HG02642 (cell line): ENCODE results near the gene SEBOX.

Experiments used
- ATAC-seq: cut with Tn5 transposase; IDR thresholded peaks from one replicate; pipeline ENCODE4 v1.9.1; 2021; ENCODE audit warnings: mild to moderate bottlenecking; ENCODE audit not compliant: unreplicated experiment, poor library complexity

The SEBOX gene

GRCh38 chr17:28364665-28365363 is at the start of gene SEBOX:
Gene SEBOX (minus strand): TSS chr17:28365199. CDS start chr17:28365151, 48 bp downstream.
- no peak for ATAC-seq

GRCh38 chr17:28413804-28414203 is 48.8 kb upstream of the SEBOX start:
- ATAC-seq, result no peak

- no peak for ATAC-seq
Measured at GRCh38 chr17:28412099-28412498, 47.1 kb upstream of the SEBOX start.

GRCh38 chr17:28407974-28408306 is 42.9 kb upstream of the SEBOX start:
- no peak for ATAC-seq

GRCh38 chr17:28407130-28407973 is 42.4 kb upstream of the SEBOX start:
- ATAC-seq, result no peak

- ATAC-seq, result no peak
Measured at GRCh38 chr17:28406473-28406814, 41.4 kb upstream of the SEBOX start.

GRCh38 chr17:28405632-28406472 is 40.9 kb upstream of the SEBOX start, which contains the start of gene SLC46A1:
Gene SLC46A1 (minus strand): TSS chr17:28406212. CDS start chr17:28406114, 98 bp downstream.
- peak; percentile 81 for ATAC-seq

GRCh38 chr17:28404812-28405570 is 40.0 kb upstream of the SEBOX start:
- no peak for ATAC-seq

- no peak for ATAC-seq
Measured at GRCh38 chr17:28404461-28404811, 39.4 kb upstream of the SEBOX start.

- no peak for ATAC-seq
Measured at GRCh38 chr17:28404007-28404406, 39.0 kb upstream of the SEBOX start.

- no peak for ATAC-seq
Measured at GRCh38 chr17:28402844-28403243, 37.8 kb upstream of the SEBOX start.

GRCh38 chr17:28402224-28402630 is 37.2 kb upstream of the SEBOX start:
- no peak for ATAC-seq

- ATAC-seq, result no peak
Measured at GRCh38 chr17:28399808-28400207, 34.8 kb upstream of the SEBOX start.

GRCh38 chr17:28398280-28398981 is 33.4 kb upstream of the SEBOX start:
- ATAC-seq, result no peak

- ATAC-seq, result no peak
Measured at GRCh38 chr17:28397687-28398279, 32.8 kb upstream of the SEBOX start.

- ATAC-seq, result no peak
Measured at GRCh38 chr17:28397275-28397674, 32.3 kb upstream of the SEBOX start.

- no peak for ATAC-seq
Measured at GRCh38 chr17:28396635-28397239, 31.7 kb upstream of the SEBOX start.

- ATAC-seq, result no peak
Measured at GRCh38 chr17:28395968-28396367, 31.0 kb upstream of the SEBOX start.

- no peak for ATAC-seq
Measured at GRCh38 chr17:28395426-28395825, 30.4 kb upstream of the SEBOX start.
